SK-N-SH treated with all-trans-retinoic acid at 6 μM for 48 hours (cell line): Measurements from ENCODE around the gene DENND5B.

Experiments used
- ATAC-seq: fragments of 200-7000 bp; cut with Tn5 transposase; 3 replicates; pipeline ENCODE4 v1.9.1; 2020; ENCODE audit warnings: mild to moderate bottlenecking, moderate library complexity
- ARNTL ChIP-seq: fragments of 450-650 bp; formaldehyde crosslinking; IDR thresholded peaks from 2 replicates; pipeline ENCODE4 v1.5.0; 2020; ENCODE audit warnings: low read depth, mild to moderate bottlenecking, moderate library complexity, borderline replicate concordance
- BACH2 ChIP-seq: fragments of 250-450 bp; sonication (Bioruptor Pico); IDR thresholded peaks from 2 replicates; pipeline ENCODE4 v1.9.0; 2021; ENCODE audit warnings: mild to moderate bottlenecking, borderline replicate concordance
- CREB5 ChIP-seq: fragments of 250-450 bp; sonication (Bioruptor Pico); IDR thresholded peaks from 2 replicates; pipeline ENCODE4 v1.5.1; 2020; ENCODE audit warnings: low read depth, mild to moderate bottlenecking, moderate library complexity
- CSDC2 ChIP-seq: fragments of 250-450 bp; sonication (Bioruptor Pico); IDR thresholded peaks from 2 replicates; pipeline ENCODE4 v1.5.0; 2020; ENCODE audit warnings: mild to moderate bottlenecking, moderate library complexity
- CSRNP3 ChIP-seq: fragments of 250-450 bp; sonication (Bioruptor Pico); IDR thresholded peaks from 2 replicates; pipeline ENCODE4 v1.5.1; 2021; ENCODE audit warnings: mild to moderate bottlenecking, moderate library complexity
- ESRRG ChIP-seq: fragments of 250-450 bp; sonication (Bioruptor Pico); IDR thresholded peaks from 2 replicates; pipeline ENCODE4 v1.6.1; 2021; ENCODE audit warnings: mild to moderate bottlenecking
- GLIS3 ChIP-seq: fragments of 250-450 bp; sonication (Bioruptor Pico); IDR thresholded peaks from 2 replicates; pipeline ENCODE4 v1.5.0; 2020; ENCODE audit warnings: mild to moderate bottlenecking, moderate library complexity
- ISL1 ChIP-seq: fragments of 250-450 bp; sonication (Bioruptor Pico); IDR thresholded peaks from 2 replicates; pipeline ENCODE4 v2.1.2; 2022; ENCODE audit warnings: mild to moderate bottlenecking, moderate library complexity
- OSR1 ChIP-seq: fragments of 250-450 bp; sonication (Bioruptor Pico); IDR thresholded peaks from 2 replicates; pipeline ENCODE4 v1.8.0; 2022; ENCODE audit warnings: moderate library complexity, mild to moderate bottlenecking, inconsistent platforms
- PATZ1 ChIP-seq: fragments of 250-450 bp; sonication (Bioruptor Pico); IDR thresholded peaks from 2 replicates; pipeline ENCODE4 v1.8.0; 2020; ENCODE audit warnings: mild to moderate bottlenecking, moderate library complexity, borderline replicate concordance
- POU6F1 ChIP-seq: fragments of 250-450 bp; sonication (Bioruptor Pico); IDR thresholded peaks from 2 replicates; pipeline ENCODE4 v1.8.0; 2021; ENCODE audit warnings: low read depth, mild to moderate bottlenecking, moderate library complexity, borderline replicate concordance
- PPARA ChIP-seq: fragments of 250-450 bp; sonication (Bioruptor Pico); IDR thresholded peaks from 2 replicates; pipeline ENCODE4 v1.5.0; 2020; ENCODE audit warnings: mild to moderate bottlenecking, borderline replicate concordance
- RARB ChIP-seq: fragments of 250-450 bp; sonication (Bioruptor Pico); IDR thresholded peaks from 2 replicates; pipeline ENCODE4 v1.8.0; 2021; ENCODE audit warnings: mild to moderate bottlenecking, moderate library complexity
- SNAI2 ChIP-seq: fragments of 250-450 bp; sonication (Bioruptor Pico); IDR thresholded peaks from 2 replicates; pipeline ENCODE4 v1.5.0; 2020; ENCODE audit warnings: mild to moderate bottlenecking, moderate library complexity
- TCF4 ChIP-seq: fragments of 250-450 bp; sonication (Bioruptor Pico); IDR thresholded peaks from 2 replicates; pipeline ENCODE4 v1.8.0; 2021; ENCODE audit warnings: mild to moderate bottlenecking, moderate library complexity, borderline replicate concordance
- TOX ChIP-seq: fragments of 250-450 bp; sonication (Bioruptor Pico); IDR thresholded peaks from 2 replicates; pipeline ENCODE4 v1.8.0; 2021; ENCODE audit warnings: mild to moderate bottlenecking, moderate library complexity, borderline replicate concordance
- TSHZ2 ChIP-seq: fragments of 250-450 bp; sonication (Bioruptor Pico); IDR thresholded peaks from 2 replicates; pipeline ENCODE4 v1.5.0; 2020; ENCODE audit warnings: mild to moderate bottlenecking, moderate library complexity
- ZC3H10 ChIP-seq: fragments of 250-450 bp; sonication (Bioruptor Pico); IDR thresholded peaks from 2 replicates; pipeline ENCODE4 v1.5.1; 2021; ENCODE audit warnings: mild to moderate bottlenecking, moderate library complexity
- ZFP3 ChIP-seq: fragments of 250-450 bp; sonication (Bioruptor Pico); IDR thresholded peaks from 2 replicates; pipeline ENCODE4 v1.5.0; 2020; ENCODE audit warnings: mild to moderate bottlenecking, moderate library complexity
- ZFP30 ChIP-seq: fragments of 450-650 bp; formaldehyde crosslinking; IDR thresholded peaks from 2 replicates; pipeline ENCODE4 v1.5.0; 2022; ENCODE audit warnings: mild to moderate bottlenecking, moderate library complexity
- ZNF565 ChIP-seq: fragments of 450-650 bp; formaldehyde crosslinking; conservative IDR thresholded peaks from 2 replicates; pipeline ENCODE4 v1.5.0; 2020; ENCODE audit warnings: low read depth, mild to moderate bottlenecking, moderate library complexity
- ZNF70 ChIP-seq: fragments of 450-650 bp; formaldehyde crosslinking; IDR thresholded peaks from 2 replicates; pipeline ENCODE4 v1.5.0; 2020; ENCODE audit warnings: mild to moderate bottlenecking, moderate library complexity

Gene DENND5B

GRCh38 chr12:31588976-31589375 lies 2.0 kb downstream of the DENND5B start:
- ATAC-seq = no peak
- TF ChIP-seq ZNF565 (CRISPR knock-in tag) (no peak), RARB (CRISPR knock-in tag) (no peak), CSRNP3 (CRISPR knock-in tag) (no peak), ZC3H10 (CRISPR knock-in tag) (no peak), BACH2 (CRISPR knock-in tag) (no peak), TOX (CRISPR knock-in tag) (no peak), GLIS3 (CRISPR knock-in tag) (no peak), ZNF70 (CRISPR knock-in tag) (no peak), PPARA (no peak), OSR1 (CRISPR knock-in tag) (no peak), ESRRG (CRISPR knock-in tag) (no peak), ARNTL (CRISPR knock-in tag) (no peak), TSHZ2 (CRISPR knock-in tag) (no peak), ZFP3 (CRISPR knock-in tag) (no peak), SNAI2 (no peak), ZFP30 (CRISPR knock-in tag) (no peak), POU6F1 (CRISPR knock-in tag) (no peak), CSDC2 (CRISPR knock-in tag) (no peak), PATZ1 (no peak), CREB5 (CRISPR knock-in tag) (no peak)
- TF ChIP-seq, all 23 proteins: peak for 0

- ATAC-seq = no peak
- no peak for TF ChIP-seq TOX (CRISPR knock-in tag)
- no peak for TF ChIP-seq SNAI2
- TF ChIP-seq RARB (CRISPR knock-in tag) = no peak
Observed at GRCh38 chr12:31586728-31587127, 4.2 kb downstream of the DENND5B start.

GRCh38 chr12:31585895-31586294 lies 5.0 kb downstream of the DENND5B start:
- ATAC-seq = no peak
- no peak for TF ChIP-seq TCF4 (CRISPR knock-in tag)

GRCh38 chr12:31585271-31585670 lies 5.7 kb downstream of the DENND5B start:
- TF ChIP-seq ISL1 (0 out of 2 replicates have a peak, but pooled peaks have one; percentile 20), GLIS3 (CRISPR knock-in tag) (no peak)
- peak; percentile 54 for ATAC-seq
